Measurements from ENCODE around the gene LTBP1.

The LTBP1 gene

GRCh38 chr2:32931945-32932709, 14.6 kb upstream of the LTBP1 start:
- DNase-seq (ENCODE audit: low read depth) = no peak

- DNase-seq (ENCODE audit: low read depth) = no peak
Measured at GRCh38 chr2:32932825-32933755, 13.7 kb upstream of the LTBP1 start.

GRCh38 chr2:32933756-32934095, 13.0 kb upstream of the LTBP1 start:
- DNase-seq (ENCODE audit: low read depth) = no peak

- no peak for DNase-seq (ENCODE audit: low read depth)
Measured at GRCh38 chr2:32937602-32938448, 8.9 kb upstream of the LTBP1 start.

GRCh38 chr2:32938934-32939333, 7.8 kb upstream of the LTBP1 start:
- DNase-seq (ENCODE audit: low read depth) = no peak

- DNase-seq (ENCODE audit: low read depth) = no peak
Measured at GRCh38 chr2:32940316-32940997, 6.3 kb upstream of the LTBP1 start.

- DNase-seq (ENCODE audit: low read depth) = no peak
Measured at GRCh38 chr2:32941944-32942690, 4.6 kb upstream of the LTBP1 start.

GRCh38 chr2:32942793-32943485, 3.8 kb upstream of the LTBP1 start:
- no peak for DNase-seq (ENCODE audit: low read depth)

- DNase-seq (ENCODE audit: low read depth) = no peak
Measured at GRCh38 chr2:32945286-32945685, 1.5 kb upstream of the LTBP1 start.

GRCh38 chr2:32947076-32947483, 327 bp downstream of the LTBP1 start:
- no peak for DNase-seq (ENCODE audit: low read depth)

- peak; percentile 17 for DNase-seq (ENCODE audit: low read depth)
Measured at GRCh38 chr2:32947484-32948143, 861 bp downstream of the LTBP1 start.

GRCh38 chr2:32948266-32948665, 1.5 kb downstream of the LTBP1 start:
- no peak for DNase-seq (ENCODE audit: low read depth)

- DNase-seq (ENCODE audit: low read depth) = no peak
Measured at GRCh38 chr2:32949260-32949659, 2.5 kb downstream of the LTBP1 start.

- no peak for DNase-seq (ENCODE audit: low read depth)
Measured at GRCh38 chr2:32951672-32952071, 4.9 kb downstream of the LTBP1 start.

GRCh38 chr2:32952761-32953476, 6.2 kb downstream of the LTBP1 start:
- no peak for DNase-seq (ENCODE audit: low read depth)

- no peak for DNase-seq (ENCODE audit: low read depth)
Measured at GRCh38 chr2:32954206-32954605, 7.5 kb downstream of the LTBP1 start.

- no peak for DNase-seq (ENCODE audit: low read depth)
Measured at GRCh38 chr2:32958821-32959220, 12.1 kb downstream of the LTBP1 start.

- DNase-seq (ENCODE audit: low read depth) = no peak
Measured at GRCh38 chr2:32960238-32960637, 13.5 kb downstream of the LTBP1 start.

Measured in fibroblast of the conjunctiva (primary cell).